Activated T-cell treated with anti-CD3 and anti-CD28 coated beads, Interleukin-2, amount 50 U/mL, for 1 hour (primary cell): ENCODE measurements around the gene ZSWIM4.
"Not testable (repeated sequence)": the region's sequence is repeated elsewhere in the genome, so short reads cannot be mapped to it uniquely, and the experiment has no call there.

ENCODE experiments used
- DNase-seq: peaks from one replicate; pipeline ENCODE4 v3.0.0-alpha.2; 2020

ZSWIM4 gene

DNA sequence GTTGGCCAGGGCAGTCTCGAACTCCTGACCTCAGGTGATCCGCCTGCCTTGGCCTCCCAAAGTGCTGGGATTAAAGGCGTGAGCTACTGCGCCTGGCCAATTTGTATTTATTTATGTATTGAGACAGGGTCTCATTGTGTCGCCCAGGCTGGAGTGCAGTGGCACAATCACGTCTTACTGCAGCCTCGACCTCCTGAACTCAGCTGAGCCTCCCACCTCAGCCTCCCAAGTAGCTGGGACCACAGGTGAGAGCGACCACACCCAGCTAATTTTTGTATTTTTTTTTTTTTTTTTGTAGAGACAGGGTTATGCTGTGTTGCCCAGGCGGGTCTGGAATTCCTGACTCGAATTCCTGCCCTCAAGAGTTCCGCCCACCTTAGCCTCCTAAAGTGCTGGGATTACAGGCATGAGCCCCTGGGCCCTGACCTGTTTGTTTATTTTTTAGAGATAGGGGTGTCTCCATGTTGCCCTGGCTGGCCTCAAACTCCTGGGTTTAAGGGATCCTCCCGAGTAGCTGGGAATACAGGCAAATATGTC is 57.0 kb downstream of the ZSWIM4 start:
- DNase-seq = not testable (repeated sequence)

- DNase-seq = no peak
These were observed 61.3 kb downstream of the ZSWIM4 start for GRCh38 chr19:13856497-13856896.

- no peak for DNase-seq
These were observed 64.2 kb downstream of the ZSWIM4 start for GRCh38 chr19:13859361-13859880.

- no peak for DNase-seq
These were observed 65.6 kb downstream of the ZSWIM4 start for GRCh38 chr19:13860679-13861391.

- no peak for DNase-seq
These were observed 66.1 kb downstream of the ZSWIM4 start for GRCh38 chr19:13861392-13861713.

DNA sequence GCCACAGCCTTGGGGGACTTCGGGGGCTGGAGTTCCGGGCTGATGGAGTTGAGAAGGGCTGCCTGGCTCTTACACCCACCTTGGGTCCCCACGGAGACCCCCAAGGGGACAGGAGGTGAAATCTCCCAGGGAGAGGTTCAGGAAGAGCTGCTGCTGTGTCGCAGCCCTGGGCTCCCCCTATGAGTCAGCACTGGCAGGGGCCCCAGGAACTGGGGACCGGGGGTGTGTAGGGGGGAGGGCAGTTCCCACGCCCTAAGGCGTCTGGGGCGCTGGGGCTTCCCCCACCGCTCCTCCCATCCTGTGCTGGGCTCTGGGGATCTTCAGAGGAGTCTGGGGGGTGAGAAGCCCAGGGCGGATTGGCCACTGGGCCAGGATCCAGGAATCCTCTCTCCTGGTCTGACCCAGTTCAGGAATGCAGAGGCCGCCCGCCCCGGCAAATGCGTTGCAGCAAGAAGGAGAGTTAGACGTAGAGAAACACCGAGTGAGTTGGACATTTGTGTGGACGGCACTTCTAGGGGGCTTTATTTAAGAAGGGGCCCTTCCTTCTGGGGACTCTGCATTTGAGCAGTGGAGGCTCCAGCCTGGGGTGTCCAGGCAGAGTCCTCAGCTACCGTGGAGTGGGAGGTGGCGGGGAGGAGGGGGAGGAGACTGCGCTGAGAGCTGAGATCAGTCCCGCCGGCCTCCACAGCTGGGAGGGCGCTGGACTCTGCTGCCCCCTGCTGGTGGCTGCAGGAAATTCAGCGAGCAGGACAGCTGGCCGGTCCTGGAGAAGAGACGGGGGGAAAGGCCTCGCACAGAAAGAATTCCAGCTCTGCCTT is 66.7 kb downstream of the ZSWIM4 start:
- peak; percentile 91 for DNase-seq

DNA sequence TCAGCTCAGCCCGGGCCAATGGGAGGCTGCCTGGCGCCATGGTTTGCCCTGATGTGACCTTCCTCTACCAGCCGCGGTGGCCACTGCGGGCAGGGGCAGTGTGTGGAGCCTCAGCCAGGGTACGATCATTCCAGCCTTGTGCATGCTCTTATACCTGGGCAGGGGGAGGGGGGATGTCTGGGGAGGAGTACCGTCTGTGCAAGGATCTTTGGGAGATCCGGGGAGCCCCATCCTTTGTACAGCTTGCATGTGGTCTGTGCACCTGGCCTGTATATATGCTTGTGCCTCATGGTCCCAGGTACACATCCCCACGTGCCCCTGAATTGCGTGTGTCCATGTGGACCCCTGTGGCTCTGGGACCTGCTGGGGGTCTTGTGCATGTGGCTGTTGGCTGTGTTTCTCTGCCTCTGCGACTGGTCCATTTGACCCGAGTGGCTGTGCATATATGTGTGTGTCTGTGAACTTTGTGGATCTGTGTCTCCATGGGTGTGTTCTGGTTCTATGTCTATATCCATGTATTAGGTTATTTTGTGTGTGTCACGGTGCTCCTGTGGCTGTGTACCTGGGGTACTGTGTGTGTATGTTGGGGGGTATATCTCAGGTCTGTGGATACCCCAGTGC is 68.9 kb downstream of the ZSWIM4 start:
- no peak for DNase-seq

GRCh38 chr19:13864667-13865570 is 69.7 kb downstream of the ZSWIM4 start:
- no peak for DNase-seq

DNA sequence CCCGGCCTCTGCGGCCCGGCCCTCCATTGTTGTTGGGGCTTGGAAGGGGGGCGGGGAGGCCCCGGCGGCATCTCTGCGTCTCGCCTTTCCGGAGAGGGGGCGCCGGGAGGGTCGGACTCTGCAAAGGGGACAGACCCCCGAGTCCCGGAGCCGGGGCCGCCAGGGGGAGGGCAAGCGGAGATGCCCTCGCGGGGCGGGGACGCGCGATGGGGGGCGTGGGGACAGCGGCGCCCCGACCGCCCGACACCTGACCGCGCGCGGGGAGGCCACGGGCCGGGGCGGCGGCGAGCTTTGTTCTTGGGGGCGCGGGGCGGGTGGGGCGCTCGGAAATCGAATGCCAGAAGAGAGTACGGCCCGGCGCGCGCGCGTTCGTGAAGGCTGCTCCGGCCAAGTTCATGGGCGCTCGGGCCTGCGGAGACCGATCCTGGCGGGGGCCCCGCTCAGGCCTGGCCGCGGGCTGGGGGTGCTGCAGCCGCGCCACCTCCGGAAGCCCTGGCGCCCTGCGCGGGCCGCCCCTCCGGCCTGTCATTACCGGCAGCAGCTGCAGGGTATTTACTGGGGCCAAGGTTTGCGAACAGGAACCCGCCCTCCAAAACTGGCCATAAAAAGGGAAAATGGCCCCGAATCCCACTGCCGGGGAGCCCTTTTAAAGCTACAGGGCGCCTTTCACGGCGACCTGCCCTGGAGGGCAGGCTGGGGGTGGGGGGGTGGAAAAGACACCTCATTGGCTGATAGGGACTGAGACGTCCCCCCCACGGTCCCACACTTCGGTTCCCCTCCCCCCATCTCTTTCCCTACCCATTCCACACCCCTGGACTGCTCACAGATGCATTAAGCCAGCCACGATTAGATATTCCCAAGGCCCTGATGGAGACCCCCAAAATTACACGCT is 70.6 kb downstream of the ZSWIM4 start:
- DNase-seq = peak; percentile 49

DNA sequence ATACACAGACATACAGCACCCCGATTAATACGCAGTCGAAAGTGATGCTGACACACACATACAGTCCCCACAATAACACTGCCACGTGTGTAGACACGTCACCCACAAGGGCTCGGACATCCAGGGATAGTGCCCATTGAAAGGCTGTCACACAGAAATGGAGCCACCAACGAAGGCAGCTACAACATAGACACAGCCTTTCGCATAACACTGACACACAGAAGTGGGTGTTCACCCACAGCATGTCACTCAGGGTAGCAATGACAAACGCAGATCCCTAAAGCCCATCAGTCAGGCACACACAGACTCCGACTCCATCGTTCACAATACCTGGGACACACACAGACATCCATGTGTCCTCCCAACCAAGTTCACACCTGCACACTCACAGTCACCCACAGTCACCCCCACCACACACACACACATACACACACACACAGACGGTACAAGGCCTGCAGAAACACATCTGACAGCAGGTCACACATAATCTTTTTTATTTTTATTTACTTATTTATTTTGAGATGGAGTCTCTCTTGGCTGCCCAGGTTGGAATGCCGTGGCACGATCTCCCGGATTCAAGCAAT is 71.3 kb downstream of the ZSWIM4 start:
- DNase-seq = no peak

DNA sequence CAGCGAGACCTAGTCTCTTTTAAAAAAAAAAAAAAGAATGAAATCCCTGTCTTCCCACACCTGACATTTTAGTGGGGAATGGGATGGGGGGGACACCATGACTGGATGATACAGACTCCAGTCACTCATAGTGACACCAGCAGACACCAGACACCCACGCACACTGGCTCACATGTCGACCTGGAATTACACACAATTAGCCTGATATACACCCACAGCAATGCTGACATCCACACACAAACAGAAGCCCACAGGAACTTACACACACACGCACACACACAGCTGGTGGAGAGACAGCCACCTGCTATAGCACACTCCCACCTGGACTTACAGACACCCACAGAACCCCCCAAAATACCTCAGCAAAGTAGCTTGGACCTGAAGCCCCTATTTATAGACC is 73.4 kb downstream of the ZSWIM4 start:
- DNase-seq = no peak

- no peak for DNase-seq
These were observed 74.0 kb downstream of the ZSWIM4 start for GRCh38 chr19:13869281-13869680.

DNA sequence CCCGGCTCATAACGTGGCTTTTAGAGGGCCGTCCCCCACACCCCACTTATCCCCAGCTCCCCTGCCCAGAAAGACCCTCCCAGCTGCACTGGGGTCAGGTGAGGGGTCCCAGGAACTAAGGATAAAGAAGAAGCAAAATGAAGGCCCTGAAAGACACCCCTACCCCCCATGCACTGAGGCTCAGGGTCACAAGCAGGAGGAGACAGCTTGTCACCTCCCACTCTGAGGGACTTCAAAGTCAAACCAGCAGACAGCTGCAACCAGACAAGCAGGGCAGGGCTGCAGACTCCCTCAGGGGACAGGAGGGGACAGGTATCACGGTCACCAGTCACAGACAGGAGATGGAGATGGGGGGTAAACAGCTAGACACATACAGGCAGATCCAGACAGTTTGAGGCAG is 75.6 kb downstream of the ZSWIM4 start:
- DNase-seq = no peak

DNA sequence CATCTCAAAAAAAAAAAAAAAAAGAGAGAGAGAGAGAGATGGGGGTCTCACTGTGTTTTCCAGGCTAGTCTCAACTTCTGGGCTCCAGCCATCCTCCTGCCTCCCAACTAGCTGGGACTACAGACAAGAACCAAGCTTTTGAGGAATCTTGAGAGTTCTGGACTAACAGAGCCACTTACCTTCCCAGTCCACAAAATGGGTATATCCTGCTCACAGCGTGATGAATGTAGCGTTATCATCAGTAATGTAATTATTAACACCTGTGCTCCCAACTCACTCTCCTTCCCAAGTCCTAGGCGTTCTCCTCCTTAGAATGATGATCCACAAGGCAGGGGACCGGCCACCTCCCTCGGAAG is 77.1 kb downstream of the ZSWIM4 start:
- no peak for DNase-seq

DNA sequence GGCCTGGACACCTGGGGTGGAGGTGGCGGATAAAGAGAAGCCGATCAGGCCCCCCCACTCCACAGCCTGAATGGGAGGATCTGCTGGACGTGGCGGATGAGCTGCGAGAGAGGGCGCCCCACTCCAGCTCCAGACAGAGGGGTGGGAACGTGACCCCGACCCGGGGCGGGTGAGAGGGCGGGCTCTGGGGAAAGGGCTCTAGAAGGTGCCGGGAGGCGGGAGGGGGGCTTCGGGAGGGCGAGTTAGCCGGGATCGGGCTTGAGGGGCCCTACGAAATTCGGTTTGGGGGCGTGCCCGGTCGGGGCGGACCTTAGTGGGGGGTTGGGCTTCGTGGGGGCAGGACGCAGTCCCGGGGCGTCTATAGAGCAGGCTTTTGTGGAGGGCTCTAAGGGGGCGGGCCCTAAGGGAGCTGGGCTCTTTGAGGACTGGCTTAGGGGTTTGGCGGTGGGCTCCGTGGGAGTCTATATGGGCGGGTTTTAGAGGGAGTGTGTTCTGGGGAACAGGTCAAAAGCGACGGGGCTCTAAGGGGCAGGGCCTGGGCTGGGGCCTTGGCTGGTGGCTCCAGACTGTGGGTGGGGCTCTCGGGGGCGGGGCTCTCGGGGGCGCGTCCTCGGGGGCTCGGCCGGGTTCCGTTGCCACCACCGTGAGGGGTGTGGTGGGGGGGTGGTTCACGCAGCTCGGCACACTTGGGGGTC is 77.6 kb downstream of the ZSWIM4 start:
- peak; percentile 57 for DNase-seq

DNA sequence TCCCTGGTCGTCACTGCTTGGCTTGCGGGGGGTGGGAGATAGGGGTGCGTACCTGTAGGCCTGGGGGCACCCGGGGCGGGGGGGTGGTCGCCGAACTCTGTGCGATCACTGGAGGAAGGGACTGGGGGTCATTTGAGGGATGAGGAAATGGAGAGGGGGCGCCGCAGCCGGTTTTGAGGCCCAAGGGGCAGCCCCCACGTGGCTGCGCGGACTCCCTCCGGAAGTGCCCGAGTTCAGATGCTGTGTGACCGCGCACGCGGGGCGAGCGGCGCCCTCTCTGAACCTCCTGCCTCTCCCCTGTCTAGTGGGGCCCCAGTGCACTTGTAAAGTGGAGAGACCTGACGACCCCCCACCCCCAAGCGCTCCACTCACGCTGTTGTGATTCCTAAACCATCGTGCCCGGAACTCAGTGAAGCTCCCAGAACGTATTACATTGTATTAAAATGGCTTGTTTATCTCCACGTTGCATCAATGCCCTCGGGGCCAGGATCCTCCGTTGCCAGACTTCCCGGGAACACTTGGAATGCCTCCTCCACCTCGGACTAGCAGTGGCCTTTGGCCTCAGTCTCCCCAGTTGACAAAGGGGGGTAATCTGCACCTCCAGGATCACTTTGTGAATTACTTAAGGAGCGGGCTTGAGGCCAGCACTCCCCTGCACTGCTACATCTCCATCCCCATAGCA is 78.7 kb downstream of the ZSWIM4 start:
- DNase-seq = no peak

GRCh38 chr19:13875824-13876223 is 80.6 kb downstream of the ZSWIM4 start:
- no peak for DNase-seq

DNA sequence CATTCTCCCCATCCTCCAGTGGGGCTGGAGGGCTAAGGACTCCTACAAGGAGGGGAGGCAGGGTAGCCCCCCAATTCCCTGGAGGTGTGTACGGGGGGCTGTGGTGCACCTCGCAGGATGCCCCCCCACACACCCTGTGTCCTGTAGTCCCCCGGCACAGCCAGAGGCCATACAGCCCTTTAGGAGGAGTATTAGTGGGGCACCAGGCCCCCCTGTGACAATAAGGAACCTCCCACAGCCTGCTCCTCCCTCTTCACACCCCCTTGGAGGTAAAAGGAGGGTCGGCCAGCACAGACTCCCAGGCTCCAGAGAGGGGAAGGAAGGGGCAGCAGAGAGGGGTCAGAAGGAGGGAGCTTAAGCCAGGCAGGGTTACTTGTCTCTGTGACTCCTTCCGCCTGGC is 81.6 kb downstream of the ZSWIM4 start, which contains the start of gene NANOS3:
Gene NANOS3, plus strand, starts transcription at position 301 of the 400 bp plus-strand sequence. CDS start 115 bp downstream, outside the sequence.
- DNase-seq = no peak

DNA sequence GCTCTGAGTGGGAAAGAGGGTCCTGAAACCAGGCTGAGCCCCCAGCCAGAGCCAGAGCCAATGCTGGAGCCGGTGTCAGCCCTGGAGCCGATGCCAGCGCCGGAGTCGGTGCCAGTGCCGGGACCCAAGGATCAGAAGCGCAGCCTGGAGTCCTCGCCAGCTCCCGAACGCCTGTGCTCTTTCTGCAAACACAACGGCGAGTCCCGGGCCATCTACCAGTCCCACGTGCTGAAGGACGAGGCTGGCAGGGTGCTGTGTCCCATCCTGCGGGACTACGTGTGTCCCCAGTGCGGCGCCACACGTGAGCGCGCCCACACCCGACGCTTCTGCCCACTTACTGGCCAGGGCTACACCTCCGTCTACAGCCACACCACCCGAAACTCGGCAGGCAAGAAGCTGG is 82.1 kb downstream of the ZSWIM4 start:
- no peak for DNase-seq
